Ureter (tissue), 1 donor: ENCODE measurements around the gene FOXF2. TPM values are rescaled to one million over a fixed set of nuclear protein-coding genes. Genes with fewer than 3 reads are reported as not detected.
"Not testable (repeated sequence)": the region's sequence is repeated elsewhere in the genome, so short reads cannot be mapped to it uniquely, and the experiment has no call there.

ENCODE experiments used
- DNase-seq: peaks from one replicate; pipeline ENCODE4 v3.0.0-alpha.2; 2020; ENCODE audit warnings: low spot score
- total RNA-seq: library from RNA; stranded (reverse); gene quantifications from one replicate; pipeline ENCODE4 v1.2.4, GENCODE V29; 2023
- donor health status: DM: yes; HTN: yes; CAD: no.

Gene FOXF2
- total RNA-seq = 3.4 TPM

DNA sequence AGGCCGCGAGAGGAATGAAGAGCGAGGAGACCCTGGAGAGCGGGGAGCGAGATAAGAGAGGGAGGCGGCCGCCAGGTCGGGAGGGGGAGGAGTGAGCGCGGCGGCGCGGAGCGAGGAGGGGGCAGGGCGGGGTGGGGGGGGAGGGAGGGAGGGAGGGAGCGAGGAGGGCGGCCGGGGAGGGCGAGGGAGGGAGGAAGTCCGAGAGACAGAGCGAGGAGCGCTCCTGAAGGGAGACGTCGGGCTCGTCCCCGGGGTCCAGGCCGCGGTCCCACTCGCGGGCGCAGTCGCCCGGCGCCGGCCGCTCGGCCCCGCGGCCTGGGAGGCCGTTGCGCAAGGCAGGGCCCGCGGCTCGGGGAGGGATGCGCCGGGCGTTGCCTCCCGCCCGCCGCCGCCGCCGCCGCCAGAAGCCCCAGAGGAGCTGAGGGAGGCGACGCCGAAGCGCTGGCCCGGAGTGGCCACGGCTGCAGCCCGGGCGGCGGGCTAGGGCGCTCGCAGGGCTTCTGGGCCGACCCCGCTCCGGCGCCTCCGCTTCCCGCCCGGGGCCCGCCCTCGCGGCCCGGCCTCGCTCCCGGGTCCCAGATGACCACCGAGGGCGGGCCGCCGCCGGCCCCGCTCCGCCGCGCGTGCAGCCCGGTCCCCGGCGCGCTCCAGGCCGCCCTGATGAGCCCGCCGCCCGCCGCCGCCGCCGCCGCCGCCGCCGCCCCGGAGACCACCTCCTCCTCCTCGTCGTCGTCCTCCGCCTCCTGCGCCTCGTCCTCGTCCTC, at the start of gene FOXF2:
Gene FOXF2 (plus strand): TSS at position 208 of the 764 bp plus-strand sequence. CDS start 372 bp downstream, at position 580.
- DNase-seq = no peak

DNA sequence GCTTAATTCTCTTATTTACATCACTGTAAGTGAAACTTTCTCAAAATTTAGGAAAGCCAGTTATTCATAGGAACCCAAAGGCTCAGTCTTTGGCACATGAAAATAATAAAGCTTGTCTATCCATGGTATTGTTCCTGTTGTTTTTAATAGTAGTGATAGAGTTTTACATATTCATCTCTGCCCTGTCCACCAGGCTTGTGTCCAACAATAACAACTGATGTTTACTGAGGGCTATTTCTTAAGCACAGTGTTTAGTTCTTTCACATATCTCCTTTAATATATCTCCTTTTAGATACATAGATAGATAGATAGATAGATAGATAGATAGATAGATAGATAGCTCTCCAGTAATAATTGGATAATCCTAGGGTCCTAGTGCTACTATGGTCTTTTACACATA, 43.3 kb upstream of the FOXF2 start:
- DNase-seq = no peak

DNA sequence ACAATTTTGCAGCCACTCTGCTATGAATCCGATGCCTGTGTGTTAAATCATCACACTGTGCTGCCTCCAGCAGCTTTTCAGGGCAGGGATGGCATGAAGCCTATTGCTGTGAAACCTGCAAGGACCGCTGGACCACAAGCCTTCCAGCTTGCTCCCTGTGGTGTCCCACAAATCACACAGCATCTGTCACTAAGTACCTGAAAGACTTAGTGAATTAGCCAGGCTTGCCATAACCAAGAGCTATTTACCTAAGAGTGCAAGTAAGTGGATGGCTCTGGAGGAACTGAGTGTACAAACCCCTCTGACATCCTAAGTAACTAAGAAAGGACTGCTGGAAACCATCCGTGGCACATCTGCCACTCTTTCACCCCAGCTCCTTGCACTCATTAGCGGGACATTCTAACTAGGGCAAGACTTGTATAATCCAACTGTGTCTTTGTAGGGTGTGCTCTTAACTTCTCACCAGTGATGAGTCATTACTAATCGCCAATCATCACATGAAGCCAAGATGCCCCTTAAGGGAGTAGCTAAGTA, 42.8 kb upstream of the FOXF2 start:
- DNase-seq = no peak

DNA sequence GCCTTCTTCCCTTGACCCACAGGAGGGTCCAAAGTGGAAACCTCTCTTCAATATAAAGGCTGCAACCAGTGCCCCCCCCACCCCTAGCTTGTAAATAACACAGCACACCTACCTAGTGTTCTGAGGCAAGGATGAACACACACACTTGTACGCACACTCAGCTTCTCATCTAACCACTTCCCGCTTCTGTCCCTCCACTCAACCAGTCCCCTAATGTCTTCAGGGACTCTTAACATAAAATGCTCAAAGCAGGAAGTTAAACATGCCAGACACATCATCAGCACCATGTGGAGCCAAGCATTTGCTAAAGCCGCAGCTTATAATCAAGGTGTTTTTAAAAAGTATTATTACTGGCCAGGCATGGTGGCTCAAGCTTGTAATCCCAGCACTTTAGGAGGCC, 42.2 kb upstream of the FOXF2 start:
- DNase-seq = no peak

DNA sequence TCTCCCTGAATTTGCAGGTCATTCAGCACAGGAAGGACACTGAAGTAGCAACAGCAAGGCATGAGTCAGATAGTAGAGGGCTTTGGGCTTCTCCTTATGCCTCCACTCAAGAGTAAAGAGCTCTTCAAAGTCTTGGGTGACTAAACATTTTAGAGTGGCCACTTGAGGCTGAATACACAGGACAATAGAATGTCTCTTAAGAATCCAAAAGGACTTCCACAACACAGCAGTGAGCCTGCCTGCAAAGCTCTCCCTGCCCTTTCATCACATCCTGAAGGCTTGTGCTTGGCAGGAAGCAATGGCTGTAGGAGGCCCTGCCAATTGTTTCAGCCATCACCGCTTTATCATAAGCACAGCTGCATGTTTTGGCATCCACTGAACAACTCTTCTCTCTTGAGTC, 40.7 kb upstream of the FOXF2 start:
- DNase-seq = no peak

DNA sequence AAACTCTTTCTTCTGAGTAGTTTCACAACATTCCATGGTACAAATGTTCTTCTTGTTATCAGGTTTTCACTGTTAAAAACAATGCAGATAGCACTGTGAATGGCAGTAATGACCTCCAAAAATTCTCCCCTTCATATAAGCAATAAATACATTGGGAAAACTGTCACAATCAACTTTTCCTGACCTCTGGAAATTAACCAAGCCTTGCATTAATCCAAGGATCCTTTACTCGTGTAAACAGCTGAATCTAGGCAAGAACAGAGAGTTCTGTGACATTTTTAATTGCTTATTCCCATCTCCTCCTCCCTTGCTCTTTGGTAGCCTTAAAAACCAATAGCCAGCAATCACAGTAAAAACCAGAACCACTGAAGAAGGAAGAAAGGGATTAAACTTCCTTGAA, 39.7 kb upstream of the FOXF2 start:
- DNase-seq = no peak

DNA sequence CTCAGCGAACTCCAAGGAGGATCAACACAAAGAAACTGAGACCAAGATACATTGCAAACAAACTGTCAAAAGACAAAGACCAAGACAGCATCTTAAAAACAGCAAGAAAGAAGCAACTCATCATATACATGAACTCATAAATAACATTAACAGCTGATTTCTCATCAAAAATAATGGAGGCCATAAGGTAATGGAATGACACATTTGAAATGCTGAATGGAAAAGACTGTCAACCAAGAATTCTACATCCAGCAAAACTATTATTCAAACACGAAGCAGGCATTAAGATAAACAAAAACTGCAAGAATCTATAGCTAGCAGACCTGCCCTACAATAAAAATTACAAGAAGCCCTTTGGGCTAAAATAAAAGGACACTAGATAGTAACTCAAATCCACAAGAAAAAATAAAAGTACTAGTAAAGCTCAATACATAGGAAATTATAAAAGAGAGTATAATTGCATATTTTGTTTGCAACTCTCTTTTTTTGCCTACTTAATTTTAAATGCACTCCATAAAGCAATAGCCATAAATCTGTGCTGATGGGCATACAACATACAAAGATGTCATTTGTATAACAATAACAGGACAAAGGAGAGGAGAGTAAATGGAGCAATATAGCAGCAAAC, 37.9 kb upstream of the FOXF2 start:
- no peak for DNase-seq

DNA sequence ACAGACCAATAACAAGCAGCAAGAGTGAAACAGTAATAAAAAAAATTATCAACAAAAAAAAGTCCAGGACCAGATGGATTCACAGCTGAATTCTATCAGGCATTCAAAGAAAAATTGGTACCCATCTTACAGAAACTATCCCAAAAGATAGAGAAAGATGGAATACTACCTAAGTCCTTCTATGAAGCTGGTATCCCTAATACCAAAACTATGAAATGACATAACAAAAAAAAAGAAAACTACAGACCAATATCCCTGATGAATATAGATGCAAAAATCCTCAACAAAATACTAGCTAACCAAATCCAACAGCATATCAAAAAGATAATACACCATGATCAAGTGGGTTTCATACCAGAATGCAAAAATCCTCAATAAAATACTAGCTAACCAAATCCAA, 34.3 kb upstream of the FOXF2 start:
- DNase-seq = not testable (repeated sequence)

DNA sequence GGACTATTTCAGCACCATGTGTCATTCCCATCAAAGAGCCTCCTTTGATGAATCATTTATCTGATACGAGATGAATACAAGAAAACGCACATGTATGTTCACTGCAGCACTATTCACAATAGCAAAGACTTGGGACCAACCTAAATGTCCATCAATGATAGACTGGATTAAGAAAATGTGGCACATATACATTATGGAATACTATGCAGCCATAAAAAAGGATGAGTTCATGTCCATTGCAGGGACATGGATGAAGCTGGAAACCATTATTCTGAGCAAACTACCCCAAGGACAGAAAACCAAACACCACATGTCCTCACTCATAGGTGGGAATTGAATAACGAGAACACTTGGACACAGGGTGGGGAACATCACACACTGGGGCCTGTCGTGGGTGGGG, 27.7 kb upstream of the FOXF2 start:
- not testable (repeated sequence) for DNase-seq

DNA sequence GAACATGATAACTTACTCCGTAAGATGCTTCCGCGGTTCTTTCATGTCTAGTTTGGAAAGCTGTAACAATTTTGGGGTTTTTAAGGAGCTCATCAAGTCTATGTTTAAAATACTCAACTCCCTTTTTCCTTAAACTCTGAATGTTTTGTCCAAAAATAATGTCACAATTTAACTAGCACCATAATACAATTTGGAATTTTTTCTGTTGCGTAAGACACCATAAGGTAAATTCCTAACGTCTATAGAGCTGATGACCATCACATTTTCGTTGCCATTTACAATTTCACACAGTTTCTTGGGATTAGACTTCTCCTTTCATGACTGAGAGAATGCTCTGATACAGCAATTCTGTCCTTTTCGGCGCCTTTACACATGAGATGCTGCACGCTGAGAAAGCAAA, 26.7 kb upstream of the FOXF2 start:
- DNase-seq = no peak

DNA sequence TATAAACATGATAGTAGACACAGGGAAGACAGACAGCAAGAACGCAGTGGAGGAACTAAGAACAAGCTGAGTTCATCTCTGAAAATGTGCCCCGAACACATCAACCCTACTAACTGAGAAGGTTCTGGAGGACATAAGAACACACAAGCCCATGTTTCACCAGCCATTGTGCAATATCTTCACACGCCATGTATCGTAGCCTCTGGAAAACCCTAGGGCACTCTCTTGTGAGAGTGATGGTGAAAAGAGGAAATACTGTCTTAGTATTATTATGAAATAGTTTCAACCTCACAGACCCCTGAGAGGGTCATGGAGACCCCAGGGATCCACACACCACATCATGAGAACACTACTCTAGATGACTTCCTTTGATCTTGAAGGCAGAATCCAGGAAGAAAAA, 26.1 kb upstream of the FOXF2 start:
- no peak for DNase-seq

DNA sequence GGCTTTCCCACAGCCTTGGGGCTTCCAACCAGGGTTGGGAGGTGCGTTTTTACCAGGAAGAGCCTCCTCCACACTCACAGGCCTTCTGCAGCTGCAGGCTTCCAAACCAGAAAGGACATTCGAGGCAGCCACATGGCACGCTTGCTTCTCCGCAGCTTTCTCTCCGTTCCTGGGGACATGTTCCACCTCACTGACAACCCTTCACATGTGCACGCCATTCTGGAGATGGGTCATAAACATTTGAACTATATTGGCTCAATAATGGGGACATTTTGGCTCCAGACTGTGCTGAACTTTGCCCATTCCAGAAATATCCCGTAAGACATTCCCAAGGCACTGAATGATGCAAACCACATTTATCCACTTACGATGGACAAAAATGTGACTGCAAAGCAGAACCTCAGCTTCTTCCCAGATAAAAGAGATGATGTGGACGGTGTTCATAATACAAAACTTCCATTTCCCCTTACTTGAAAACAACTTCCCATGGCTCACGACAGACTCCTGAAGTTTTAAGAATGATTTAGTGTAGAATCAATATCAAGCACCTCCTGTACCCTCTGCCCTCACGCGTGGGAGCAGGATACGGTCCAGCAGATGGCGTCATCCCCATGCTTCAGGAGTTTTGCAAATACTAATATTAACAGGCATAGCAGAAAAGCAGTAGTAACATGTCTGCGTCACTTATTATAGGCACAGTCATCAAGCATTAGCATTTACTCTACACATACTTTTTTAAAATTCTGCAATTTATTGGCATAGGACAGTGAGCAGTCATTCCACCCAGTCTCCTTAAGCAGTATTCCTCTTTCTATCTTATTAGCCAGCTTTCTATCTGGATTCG, 25.4 kb upstream of the FOXF2 start:
- DNase-seq = no peak

DNA sequence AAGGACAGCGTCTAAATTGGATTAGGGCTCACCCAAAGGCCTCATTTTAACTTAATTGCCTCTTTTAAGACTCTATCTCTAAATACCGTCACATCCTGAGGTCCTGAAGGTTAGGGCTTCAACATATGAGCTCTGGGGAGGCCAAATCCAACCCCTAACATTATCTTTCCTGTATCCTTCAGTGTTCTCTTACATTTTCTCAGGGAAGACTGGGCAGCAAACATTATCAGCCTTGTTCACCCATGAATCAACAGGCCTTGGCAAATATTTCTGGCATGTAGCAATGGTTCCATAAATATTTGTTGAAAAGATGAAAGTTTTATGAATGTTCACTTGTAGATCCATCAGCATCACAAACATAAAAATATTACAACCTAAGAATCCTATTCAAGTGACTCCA, 24.6 kb upstream of the FOXF2 start:
- DNase-seq = no peak

DNA sequence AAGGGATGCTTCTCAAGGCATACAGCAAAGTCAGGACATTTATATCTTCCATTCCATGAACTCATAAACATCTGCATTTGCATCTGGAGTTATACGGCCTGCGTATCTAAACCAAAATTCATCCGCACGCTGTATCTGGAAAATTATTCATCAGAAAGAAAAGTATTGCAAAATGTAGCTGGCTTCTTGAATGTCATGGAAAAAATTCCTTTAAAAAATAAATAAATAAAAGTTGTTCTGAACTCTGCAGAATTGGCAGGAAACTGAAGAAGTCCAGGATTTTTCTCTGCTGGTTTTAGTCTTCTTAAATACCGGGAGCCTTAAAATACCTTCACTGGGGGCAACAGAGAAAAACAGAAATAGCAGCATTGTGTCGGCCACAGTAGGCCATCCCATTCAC, 23.7 kb upstream of the FOXF2 start:
- no peak for DNase-seq

DNA sequence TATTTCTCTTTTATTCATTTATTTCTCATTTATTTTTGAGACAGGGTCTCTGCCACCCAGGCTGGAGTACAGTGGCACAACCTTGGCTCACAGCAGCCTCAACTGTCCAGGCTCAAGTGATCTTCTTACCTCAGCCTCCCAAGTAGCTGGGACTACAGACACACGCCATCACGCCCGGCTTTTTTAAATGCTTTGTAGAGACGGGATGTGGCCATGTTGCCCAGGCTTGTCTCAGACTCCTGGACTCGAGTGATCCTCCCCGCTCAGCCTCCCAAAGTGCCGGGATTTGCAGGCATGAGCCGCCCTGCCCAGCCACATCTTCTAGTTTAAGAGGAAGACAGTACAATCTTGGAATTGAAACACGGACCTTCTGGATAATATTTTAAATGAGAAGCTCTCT, 21.6 kb upstream of the FOXF2 start:
- no peak for DNase-seq

DNA sequence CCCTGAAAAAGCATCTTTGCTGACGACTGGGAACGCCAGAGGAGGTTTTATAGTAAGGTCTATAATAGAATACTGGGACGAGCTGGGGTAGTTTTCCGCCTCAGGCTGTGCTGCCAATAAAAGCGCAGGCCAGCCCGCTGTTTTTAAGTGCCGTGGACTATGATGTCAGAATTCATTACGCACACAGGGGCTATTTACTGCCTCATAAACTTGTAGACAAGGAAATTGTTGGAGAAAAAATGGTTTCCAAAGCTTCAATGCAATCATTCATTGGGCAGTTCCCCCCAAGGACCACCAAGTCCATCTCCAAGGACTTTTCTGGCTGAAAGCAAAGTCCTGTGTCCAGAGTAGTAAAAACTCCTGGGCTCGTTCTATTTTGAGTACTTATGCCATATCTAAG, 20.4 kb upstream of the FOXF2 start:
- DNase-seq = no peak

DNA sequence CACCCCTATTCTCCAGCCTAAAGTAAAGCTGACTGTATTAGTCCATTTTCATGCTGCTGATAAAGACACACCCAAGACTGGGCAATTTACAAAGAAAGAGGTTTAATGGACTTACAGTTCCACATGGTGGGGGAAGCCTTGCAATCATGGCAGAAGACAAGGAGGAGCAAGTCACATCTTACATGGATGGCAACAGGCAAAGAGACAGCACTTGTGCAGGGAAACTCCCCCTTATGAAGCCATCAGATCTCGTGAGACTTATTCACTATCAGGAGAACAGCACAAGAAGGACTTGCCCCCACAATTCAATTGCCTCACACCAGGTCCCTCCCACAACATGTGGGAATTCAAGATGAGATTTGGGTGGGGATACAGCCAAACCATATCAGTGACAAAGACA, 19.7 kb upstream of the FOXF2 start:
- not testable (repeated sequence) for DNase-seq

DNA sequence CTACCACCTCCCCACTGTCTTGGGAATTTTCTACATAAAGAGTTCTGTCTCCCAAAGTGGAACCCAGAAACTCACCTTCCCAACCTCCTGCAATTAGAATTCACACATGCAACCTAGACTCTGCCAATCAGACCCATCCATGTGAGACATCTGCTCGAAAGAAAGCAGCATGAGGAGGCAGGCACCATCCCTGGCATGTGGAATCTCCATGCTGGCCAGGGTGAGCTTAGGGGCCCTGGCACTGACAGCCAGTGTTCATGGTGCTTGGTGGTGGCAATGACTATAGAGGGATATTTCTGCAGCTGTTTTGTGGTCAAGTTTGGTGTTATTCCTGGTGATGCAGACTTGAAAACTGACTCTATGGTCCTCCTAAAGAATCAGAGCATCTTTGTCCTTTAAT, 17.4 kb upstream of the FOXF2 start:
- no peak for DNase-seq

DNA sequence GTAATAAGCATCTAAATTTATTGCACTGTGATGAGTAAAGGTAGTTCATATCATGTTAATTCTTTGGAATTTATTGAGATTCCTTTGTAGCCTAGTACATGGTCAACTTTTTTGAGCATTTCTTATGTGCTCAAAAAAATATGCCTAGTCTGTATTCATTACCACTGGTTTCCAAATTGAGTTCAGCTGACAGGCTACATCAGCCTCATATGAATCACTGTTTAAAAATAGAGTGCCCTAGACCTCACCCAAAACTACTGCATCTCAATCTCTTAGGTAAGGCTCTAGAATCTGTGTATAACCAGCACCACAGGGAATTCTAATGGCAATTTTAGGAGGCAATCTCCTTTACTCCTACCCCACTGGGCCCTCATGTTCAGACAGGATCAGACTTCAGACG, 16.7 kb upstream of the FOXF2 start:
- no peak for DNase-seq

DNA sequence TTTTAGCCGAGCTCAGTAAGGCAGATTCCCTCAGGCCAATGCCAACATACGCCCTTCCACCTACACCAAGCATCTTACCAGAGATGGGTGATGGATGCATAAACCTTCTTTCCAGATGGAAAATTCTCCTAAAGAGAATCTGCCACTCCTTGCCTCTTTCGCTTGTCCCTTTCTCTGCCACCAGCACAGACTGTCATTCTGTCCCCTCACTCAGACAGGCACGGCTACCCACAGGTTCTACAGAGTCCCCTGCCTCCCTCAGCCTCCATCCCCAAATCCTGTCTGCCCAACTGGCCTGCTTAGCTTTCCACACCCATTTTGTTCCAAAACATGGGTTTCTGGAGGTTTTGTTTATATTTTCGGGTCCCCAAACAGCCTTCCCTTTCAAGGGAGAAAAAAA, 12.7 kb upstream of the FOXF2 start:
- no peak for DNase-seq

DNA sequence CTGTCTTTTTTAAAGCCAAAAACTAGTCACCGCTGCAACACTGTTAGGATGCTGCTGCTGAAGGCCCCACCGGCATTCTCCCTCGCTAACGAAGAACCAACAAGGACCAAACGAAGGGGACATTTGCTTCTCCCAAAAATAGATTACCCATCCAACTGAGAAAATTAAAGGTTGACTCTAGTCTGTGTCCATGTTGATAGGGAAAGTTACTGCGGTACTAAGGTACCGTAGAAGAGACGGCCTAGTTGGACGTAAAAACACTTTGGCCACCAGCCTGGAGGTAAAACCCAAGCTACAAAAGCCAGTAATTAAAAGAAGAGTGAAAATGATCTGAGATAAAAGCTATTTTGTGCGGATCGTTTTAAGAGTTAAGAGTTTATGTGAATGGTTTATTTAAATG, 11.8 kb upstream of the FOXF2 start:
- DNase-seq = no peak
